GM12878 (cell line): ENCODE data around the gene MYBPC2. TPM values are rescaled to one million over a fixed set of nuclear protein-coding genes. Genes with fewer than 3 reads are reported as not detected.
A peak's percentile ranks its signal among the peaks of the same experiment; 100 is the strongest.

Source experiments
- ETV6 ChIP-seq, 2 experiments: fragments of 450-650 bp in 1 of 2; IDR thresholded peaks in 1 of 2; conservative IDR thresholded peaks in 1 of 2; 2 replicates each; pipeline ENCODE4 v1.6.1; 2014; ENCODE audit warnings: antibody characterized with exemption in 1 of 2, borderline replicate concordance in 1 of 2, low read depth in 1 of 2, mild to moderate bottlenecking in 1 of 2, moderate library complexity in 1 of 2
- GATAD2B ChIP-seq: fragments of 450-650 bp; conservative IDR thresholded peaks from 2 replicates; pipeline ENCODE4 v1.6.1; 2017; ENCODE audit warnings: low read depth, mild to moderate bottlenecking, moderate library complexity
- MEF2B ChIP-seq: fragments of 450-650 bp; IDR thresholded peaks from 2 replicates; pipeline ENCODE4 v1.6.1; 2018; ENCODE audit warnings: mild to moderate bottlenecking, moderate library complexity; ENCODE audit not compliant: partially characterized antibody, poor library complexity, severe bottlenecking
- MTA2 ChIP-seq: fragments of 450-650 bp; IDR thresholded peaks from 2 replicates; pipeline ENCODE4 v1.6.1; 2016; ENCODE audit warnings: low read depth, mild to moderate bottlenecking, moderate library complexity
- MYB ChIP-seq: fragments of 150-350 bp; IDR thresholded peaks from 2 replicates; pipeline ENCODE4 v1.6.1; 2014; ENCODE audit warnings: mild to moderate bottlenecking, low read depth, low read length, borderline replicate concordance
- NBN ChIP-seq: fragments of 450-650 bp; IDR thresholded peaks from 2 replicates; pipeline ENCODE4 v1.6.1; 2016
- SUZ12 ChIP-seq: fragments of 200-600 bp; sonication (generic); IDR thresholded peaks from one replicate; pipeline ENCODE4 v1.6.1; 2018; ENCODE audit warnings: antibody characterized with exemption, mild to moderate bottlenecking; ENCODE audit not compliant: unreplicated experiment
- TCF12 ChIP-seq: IDR thresholded peaks from 2 replicates; pipeline ENCODE4 v1.6.1; 2011; ENCODE audit warnings: low read depth, mild to moderate bottlenecking, low read length
- ZNF384 ChIP-seq: IDR thresholded peaks from 2 replicates; pipeline ENCODE4 v1.6.1; 2012; ENCODE audit warnings: low read depth, mild to moderate bottlenecking, low read length, improper control_type of control experiment, borderline replicate concordance
- polyA plus RNA-seq, 11 experiments: library from polyadenylated mRNA; depleted of rRNA in 4 of 11; unstranded in 6 of 11; stranded (reverse) in 5 of 11; fragments of >200 nt; fragmentation: Nextera tagmentation in 4 of 11; fragmentation: Illumina TruSeq in 1 of 11; extraction: Ambion mirVana in 4 of 11; extraction: Trizol in 1 of 11; gene quantifications; 1 replicate in 1 of 11; 2 replicates in 10 of 11; pipeline versions ENCODE4 v1.2.1 to v1.2.3, GENCODE V29; 2011 to 2016; ENCODE audit warnings: inconsistent platforms in 2 of 11, missing spikeins in 2 of 11, low read depth in 1 of 11
- total RNA-seq, 4 experiments: library from RNA; depleted of rRNA in 3 of 4; stranded (reverse); fragments of >200 nt in 3 of 4; fragmentation: Illumina TruSeq in 1 of 4; extraction: Trizol in 1 of 4; gene quantifications; 2 replicates each; pipeline versions ENCODE4 v1.2.1 to v1.2.3, GENCODE V29; 2013 to 2021
- TF ChIP-seq, protein P1 (sequence below): IDR thresholded peaks from 2 replicates; pipeline ENCODE4 v1.6.1; 2012; ENCODE audit warnings: improper control_type of control experiment, low read depth, low read length; ENCODE audit not compliant: insufficient replicate concordance
- TF ChIP-seq, protein P2 (sequence below): fragments of 450-650 bp; IDR thresholded peaks from 2 replicates; pipeline ENCODE4 v1.6.1; 2017; ENCODE audit warnings: low read depth, mild to moderate bottlenecking, moderate library complexity
- TF ChIP-seq, protein P3 (sequence below): fragments of 450-650 bp; formaldehyde crosslinking; IDR thresholded peaks from 2 replicates; pipeline ENCODE4 v1.4.0; 2022; ENCODE audit warnings: mild to moderate bottlenecking, moderate library complexity
- TF ChIP-seq, protein P4 (sequence below): fragments of 450-650 bp; IDR thresholded peaks from 2 replicates; pipeline ENCODE4 v1.6.1; 2017; ENCODE audit warnings: mild to moderate bottlenecking, moderate library complexity

The MYBPC2 gene
- total and polyA plus RNA-seq, 10 of the 15 experiments (the other 5 are each of a cell fraction or from before 2014, with no cell fraction given) = 0.09 to 2.6 (median 0.61) TPM

DNA sequence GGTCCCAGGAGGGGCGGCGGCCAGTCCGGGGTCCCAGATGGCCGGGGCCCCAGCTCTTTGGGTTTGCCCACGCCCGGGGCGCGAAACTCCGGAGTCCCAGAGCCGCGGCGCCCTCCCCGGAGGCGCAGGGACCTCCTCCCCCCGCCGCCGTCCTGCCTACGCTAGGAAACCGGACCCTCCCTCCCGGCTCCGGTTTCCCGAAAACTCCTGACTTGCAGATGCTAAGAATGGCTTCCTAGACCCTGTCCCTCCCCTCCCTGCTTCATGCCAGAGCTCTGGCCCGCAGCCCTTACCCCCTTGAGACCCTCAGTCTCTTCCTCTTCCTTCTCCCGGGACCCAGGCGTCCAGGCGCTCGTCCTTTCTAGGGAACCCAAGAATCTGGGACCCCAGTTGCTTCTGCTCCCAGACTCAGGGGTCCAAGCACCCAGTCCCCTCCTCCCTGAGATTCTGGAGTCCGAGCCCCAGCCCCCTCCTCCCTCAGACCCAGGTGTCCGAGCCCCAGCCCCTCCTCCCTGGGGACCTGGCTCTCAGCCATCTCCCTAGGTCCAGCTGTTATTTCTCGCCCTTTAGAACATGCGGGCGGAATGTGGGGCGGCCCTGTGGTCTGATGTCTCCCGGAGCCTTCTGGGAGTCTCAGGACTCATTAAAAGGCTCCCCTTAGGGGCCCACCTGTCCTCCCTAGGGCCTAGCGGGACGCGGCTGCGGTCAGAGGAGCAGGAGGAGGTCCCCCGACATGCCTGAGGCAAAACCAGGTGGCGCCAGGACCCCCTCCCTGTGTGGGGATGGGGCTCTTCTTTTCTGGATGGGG lies at the start of gene MYBPC2 (continued):
- TF ChIP-seq, protein P1, sequence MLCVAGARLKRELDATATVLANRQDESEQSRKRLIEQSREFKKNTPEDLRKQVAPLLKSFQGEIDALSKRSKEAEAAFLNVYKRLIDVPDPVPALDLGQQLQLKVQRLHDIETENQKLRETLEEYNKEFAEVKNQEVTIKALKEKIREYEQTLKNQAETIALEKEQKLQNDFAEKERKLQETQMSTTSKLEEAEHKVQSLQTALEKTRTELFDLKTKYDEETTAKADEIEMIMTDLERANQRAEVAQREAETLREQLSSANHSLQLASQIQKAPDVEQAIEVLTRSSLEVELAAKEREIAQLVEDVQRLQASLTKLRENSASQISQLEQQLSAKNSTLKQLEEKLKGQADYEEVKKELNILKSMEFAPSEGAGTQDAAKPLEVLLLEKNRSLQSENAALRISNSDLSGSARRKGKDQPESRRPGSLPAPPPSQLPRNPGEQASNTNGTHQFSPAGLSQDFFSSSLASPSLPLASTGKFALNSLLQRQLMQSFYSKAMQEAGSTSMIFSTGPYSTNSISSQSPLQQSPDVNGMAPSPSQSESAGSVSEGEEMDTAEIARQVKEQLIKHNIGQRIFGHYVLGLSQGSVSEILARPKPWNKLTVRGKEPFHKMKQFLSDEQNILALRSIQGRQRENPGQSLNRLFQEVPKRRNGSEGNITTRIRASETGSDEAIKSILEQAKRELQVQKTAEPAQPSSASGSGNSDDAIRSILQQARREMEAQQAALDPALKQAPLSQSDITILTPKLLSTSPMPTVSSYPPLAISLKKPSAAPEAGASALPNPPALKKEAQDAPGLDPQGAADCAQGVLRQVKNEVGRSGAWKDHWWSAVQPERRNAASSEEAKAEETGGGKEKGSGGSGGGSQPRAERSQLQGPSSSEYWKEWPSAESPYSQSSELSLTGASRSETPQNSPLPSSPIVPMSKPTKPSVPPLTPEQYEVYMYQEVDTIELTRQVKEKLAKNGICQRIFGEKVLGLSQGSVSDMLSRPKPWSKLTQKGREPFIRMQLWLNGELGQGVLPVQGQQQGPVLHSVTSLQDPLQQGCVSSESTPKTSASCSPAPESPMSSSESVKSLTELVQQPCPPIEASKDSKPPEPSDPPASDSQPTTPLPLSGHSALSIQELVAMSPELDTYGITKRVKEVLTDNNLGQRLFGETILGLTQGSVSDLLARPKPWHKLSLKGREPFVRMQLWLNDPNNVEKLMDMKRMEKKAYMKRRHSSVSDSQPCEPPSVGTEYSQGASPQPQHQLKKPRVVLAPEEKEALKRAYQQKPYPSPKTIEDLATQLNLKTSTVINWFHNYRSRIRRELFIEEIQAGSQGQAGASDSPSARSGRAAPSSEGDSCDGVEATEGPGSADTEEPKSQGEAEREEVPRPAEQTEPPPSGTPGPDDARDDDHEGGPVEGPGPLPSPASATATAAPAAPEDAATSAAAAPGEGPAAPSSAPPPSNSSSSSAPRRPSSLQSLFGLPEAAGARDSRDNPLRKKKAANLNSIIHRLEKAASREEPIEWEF = no peak
- TF ChIP-seq MEF2B (peak; percentile 82), ZNF384 (no peak), TCF12 (peak; percentile 53; the same call in 1 of the 2 replicates), ETV6 (conservative IDR thresholded peaks at IDR 0.05 in 1 of 2, IDR thresholded peaks at IDR 0.05 in 1 of 2; ENCODE audit: borderline replicate concordance in 1 of 2, low read depth in 1 of 2) (no peak), GATAD2B (0 out of 2 replicates have a peak, but pooled peaks have one; percentile 61), NBN (0 out of 2 replicates have a peak, but pooled peaks have one; percentile 23), MYB (no peak), SUZ12 (no peak), MTA2 (peak; percentile 66; the same call in 1 of the 2 replicates)
- TF ChIP-seq, protein P2, sequence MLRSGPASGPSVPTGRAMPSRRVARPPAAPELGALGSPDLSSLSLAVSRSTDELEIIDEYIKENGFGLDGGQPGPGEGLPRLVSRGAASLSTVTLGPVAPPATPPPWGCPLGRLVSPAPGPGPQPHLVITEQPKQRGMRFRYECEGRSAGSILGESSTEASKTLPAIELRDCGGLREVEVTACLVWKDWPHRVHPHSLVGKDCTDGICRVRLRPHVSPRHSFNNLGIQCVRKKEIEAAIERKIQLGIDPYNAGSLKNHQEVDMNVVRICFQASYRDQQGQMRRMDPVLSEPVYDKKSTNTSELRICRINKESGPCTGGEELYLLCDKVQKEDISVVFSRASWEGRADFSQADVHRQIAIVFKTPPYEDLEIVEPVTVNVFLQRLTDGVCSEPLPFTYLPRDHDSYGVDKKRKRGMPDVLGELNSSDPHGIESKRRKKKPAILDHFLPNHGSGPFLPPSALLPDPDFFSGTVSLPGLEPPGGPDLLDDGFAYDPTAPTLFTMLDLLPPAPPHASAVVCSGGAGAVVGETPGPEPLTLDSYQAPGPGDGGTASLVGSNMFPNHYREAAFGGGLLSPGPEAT = peak; percentile 32; the same call in 1 of the 2 replicates
- TF ChIP-seq, protein P3, sequence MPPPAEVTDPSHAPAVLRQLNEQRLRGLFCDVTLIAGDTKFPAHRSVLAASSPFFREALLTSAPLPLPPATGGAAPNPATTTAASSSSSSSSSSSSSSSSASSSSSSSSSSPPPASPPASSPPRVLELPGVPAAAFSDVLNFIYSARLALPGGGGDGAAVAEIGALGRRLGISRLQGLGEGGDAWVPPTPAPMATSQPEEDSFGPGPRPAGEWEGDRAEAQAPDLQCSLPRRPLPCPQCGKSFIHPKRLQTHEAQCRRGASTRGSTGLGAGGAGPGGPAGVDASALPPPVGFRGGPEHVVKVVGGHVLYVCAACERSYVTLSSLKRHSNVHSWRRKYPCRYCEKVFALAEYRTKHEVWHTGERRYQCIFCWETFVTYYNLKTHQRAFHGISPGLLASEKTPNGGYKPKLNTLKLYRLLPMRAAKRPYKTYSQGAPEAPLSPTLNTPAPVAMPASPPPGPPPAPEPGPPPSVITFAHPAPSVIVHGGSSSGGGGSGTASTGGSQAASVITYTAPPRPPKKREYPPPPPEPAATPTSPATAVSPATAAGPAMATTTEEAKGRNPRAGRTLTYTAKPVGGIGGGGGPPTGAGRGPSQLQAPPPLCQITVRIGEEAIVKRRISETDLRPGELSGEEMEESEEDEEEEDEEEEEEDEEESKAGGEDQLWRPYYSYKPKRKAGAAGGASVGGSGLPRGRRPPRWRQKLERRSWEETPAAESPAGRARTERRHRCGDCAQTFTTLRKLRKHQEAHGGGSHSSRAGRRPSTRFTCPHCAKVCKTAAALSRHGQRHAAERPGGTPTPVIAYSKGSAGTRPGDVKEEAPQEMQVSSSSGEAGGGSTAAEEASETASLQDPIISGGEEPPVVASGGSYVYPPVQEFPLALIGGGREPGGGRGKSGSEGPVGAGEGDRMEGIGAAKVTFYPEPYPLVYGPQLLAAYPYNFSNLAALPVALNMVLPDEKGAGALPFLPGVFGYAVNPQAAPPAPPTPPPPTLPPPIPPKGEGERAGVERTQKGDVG (CRISPR knock-in tag) = no peak
- TF ChIP-seq, protein P4, sequence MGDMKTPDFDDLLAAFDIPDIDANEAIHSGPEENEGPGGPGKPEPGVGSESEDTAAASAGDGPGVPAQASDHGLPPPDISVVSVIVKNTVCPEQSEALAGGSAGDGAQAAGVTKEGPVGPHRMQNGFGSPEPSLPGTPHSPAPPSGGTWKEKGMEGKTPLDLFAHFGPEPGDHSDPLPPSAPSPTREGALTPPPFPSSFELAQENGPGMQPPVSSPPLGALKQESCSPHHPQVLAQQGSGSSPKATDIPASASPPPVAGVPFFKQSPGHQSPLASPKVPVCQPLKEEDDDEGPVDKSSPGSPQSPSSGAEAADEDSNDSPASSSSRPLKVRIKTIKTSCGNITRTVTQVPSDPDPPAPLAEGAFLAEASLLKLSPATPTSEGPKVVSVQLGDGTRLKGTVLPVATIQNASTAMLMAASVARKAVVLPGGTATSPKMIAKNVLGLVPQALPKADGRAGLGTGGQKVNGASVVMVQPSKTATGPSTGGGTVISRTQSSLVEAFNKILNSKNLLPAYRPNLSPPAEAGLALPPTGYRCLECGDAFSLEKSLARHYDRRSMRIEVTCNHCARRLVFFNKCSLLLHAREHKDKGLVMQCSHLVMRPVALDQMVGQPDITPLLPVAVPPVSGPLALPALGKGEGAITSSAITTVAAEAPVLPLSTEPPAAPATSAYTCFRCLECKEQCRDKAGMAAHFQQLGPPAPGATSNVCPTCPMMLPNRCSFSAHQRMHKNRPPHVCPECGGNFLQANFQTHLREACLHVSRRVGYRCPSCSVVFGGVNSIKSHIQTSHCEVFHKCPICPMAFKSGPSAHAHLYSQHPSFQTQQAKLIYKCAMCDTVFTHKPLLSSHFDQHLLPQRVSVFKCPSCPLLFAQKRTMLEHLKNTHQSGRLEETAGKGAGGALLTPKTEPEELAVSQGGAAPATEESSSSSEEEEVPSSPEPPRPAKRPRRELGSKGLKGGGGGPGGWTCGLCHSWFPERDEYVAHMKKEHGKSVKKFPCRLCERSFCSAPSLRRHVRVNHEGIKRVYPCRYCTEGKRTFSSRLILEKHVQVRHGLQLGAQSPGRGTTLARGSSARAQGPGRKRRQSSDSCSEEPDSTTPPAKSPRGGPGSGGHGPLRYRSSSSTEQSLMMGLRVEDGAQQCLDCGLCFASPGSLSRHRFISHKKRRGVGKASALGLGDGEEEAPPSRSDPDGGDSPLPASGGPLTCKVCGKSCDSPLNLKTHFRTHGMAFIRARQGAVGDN = no peak
